ENCODE results near the gene IQGAP3.

IQGAP3 gene

DNA sequence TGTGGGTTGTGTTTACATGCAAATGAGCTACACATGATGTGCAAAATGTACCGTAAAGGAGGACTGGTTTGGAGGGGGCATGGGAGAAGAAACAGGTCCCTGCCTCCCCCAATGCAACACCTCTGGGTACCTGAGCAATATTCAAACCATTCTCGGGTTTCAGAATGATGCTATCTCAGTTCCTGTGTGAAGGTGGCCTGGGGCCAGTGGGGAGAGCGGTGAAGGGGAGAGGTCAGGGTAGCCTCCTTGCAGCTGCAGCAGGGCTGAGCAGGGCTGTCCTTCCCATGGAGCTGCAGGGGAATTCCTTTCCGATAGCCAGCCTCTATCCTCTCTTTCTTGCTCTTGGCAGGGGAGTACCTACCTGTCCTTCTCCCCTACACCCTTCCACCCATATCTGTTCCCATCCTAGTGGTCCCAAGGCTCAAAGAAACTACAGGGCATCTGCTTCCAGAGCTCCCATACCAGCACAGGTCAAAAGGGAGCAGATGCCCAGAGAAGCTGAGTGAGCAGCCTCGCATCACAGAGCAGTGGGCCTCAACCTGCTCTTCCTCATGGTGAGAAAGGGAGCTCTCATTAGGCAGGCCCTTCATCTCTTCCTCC is 83.7 kb downstream of the IQGAP3 start:
- DNase-seq (ENCODE audit: low read depth) = peak; percentile 75
- H3K4me3 ChIP-seq (ENCODE audit: low read depth, low read length) = peak overlapping the region; percentile 45

DNA sequence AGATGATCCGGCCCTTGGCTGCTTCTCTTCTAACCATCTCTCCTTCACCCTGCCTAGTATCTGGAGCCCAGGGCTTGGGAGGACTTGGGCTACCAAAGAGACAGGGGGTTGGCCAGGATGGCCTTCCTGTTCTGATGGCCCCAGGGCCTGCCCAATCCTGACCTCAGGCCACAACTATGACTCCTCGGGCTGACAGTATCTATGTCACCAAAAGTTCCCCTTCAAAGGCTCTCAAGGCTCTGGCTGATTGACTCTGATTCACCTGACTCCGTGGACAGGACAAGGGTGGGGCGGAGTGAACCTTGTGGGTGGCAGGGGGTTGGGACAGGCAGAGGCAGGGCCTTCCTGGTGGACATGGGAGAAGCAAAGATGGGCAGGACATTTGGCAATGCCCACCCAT is 84.5 kb downstream of the IQGAP3 start:
- TF ChIP-seq, protein P1, sequence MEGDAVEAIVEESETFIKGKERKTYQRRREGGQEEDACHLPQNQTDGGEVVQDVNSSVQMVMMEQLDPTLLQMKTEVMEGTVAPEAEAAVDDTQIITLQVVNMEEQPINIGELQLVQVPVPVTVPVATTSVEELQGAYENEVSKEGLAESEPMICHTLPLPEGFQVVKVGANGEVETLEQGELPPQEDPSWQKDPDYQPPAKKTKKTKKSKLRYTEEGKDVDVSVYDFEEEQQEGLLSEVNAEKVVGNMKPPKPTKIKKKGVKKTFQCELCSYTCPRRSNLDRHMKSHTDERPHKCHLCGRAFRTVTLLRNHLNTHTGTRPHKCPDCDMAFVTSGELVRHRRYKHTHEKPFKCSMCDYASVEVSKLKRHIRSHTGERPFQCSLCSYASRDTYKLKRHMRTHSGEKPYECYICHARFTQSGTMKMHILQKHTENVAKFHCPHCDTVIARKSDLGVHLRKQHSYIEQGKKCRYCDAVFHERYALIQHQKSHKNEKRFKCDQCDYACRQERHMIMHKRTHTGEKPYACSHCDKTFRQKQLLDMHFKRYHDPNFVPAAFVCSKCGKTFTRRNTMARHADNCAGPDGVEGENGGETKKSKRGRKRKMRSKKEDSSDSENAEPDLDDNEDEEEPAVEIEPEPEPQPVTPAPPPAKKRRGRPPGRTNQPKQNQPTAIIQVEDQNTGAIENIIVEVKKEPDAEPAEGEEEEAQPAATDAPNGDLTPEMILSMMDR (IDR thresholded peaks at IDR 0.05; ENCODE audit: low read depth, low read length, missing control alignments) = no peak
- no peak for DNase-seq (ENCODE audit: low read depth)
- peak overlapping the region; percentile 45 for H3K4me3 ChIP-seq (ENCODE audit: low read depth, low read length)

More for the DNA sequence above, 83.7 kb downstream of the IQGAP3 start:
- TF ChIP-seq, protein P1 (IDR thresholded peaks at IDR 0.05; ENCODE audit: low read depth, low read length, missing control alignments) = no peak

DNA sequence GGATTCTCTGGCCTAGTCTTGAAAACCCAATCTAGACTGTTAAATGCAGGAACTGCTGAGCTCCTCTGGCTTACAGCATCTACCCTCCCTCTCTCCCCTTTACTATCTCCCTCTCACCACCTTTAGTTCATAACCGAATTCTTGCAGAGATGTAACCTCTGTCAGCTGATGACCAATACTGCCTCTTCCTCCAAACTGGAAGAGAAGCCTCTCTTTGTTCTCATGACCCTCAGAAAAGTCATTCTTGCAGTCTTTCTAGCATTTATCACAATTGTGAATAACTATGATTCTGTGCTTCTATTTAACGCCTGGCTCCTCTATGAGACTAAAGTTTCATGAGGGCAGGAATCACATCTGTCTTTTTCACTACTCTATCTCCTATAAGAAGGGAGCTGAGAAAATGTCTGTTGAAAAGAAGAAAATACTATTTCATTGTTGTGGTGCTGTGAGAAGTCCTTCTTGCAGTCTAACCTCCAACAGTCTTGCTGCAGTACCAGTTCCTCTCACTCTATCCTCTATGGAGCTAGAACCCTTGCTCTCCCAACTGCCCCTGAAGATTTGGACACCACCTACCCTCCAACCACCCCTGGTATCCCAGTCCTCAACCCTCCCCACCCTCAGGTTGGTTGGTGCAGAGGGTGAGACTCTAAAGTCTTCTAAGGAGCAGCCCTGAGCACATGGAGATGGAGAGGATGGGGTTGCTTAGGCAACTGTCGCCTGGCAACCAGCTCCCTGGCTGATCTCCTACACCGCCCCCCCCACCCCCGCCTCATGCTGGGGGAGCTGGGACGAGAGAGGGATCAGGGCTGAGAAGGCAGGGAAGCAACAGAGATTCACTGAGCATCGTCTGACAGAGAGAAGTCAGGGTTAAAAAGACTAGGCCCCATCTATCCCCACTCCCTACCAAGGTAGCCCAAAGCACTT is 85.7 kb downstream of the IQGAP3 start:
- TF ChIP-seq, protein P1 (IDR thresholded peaks at IDR 0.05; ENCODE audit: low read depth, low read length, missing control alignments) = no peak

DNA sequence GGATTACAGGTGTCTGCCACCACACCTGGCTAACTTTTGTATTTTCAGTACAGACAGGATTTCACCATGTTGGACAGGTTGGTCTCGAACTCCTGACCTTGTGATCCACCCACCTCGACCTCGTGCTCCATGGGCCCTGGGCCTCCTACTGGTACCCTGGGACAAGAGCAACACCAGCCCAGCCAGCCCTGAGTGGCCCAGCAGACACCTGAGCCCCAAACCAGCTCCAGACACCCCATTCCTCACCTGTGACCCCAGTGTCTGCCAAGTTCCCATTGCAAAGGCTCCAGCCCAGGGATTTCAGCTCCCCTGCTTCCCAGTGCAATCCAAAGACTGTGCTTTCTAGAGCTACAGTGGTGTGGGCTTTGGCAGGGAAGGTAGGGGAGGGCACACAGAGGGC is 86.4 kb downstream of the IQGAP3 start:
- H3K4me3 ChIP-seq (ENCODE audit: low read depth, low read length) = no peak overlapping the region
- no peak for DNase-seq (ENCODE audit: low read depth)

More for the DNA sequence above, 85.7 kb downstream of the IQGAP3 start:
- H3K4me3 ChIP-seq (ENCODE audit: low read depth, low read length) = peak overlapping the region; percentile 45; the same call in 1 of the 2 replicates
- DNase-seq (ENCODE audit: low read depth) = no peak

DNA sequence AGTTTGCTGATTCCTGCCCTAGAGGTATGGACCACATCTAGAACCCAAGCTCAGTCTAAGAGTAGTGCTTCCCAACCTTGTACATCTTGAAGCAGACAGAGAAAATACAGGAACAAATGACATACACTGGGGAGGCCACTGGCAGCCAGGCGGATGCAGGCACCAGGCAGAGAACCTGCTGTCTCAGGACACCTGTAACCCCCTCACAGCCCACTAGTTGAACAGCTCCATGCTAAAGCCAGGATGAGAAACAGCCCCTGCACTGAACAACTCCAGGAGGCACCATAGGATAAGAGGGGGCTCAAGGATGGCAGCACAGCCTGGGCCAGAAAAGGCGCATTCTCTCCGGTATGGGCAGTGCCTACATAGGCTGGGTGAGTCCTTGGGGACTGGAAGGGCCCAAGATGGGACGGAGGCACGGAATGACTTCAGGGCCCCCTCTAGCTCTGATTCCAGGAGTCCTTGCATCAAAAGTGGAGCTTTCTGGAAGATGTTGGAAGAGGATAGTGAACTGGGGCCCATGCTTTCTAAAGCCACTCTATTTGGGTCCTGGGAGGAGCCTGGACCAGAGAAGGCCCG is 87.8 kb downstream of the IQGAP3 start:
- TF ChIP-seq, protein P1 (IDR thresholded peaks at IDR 0.05; ENCODE audit: low read depth, low read length, missing control alignments) = peak; percentile 1
- H3K4me3 ChIP-seq (ENCODE audit: low read depth, low read length) = no peak overlapping the region
- no peak for DNase-seq (ENCODE audit: low read depth)

More for the DNA sequence above, 86.4 kb downstream of the IQGAP3 start:
- TF ChIP-seq, protein P1 (IDR thresholded peaks at IDR 0.05; ENCODE audit: low read depth, low read length, missing control alignments) = no peak

DNA sequence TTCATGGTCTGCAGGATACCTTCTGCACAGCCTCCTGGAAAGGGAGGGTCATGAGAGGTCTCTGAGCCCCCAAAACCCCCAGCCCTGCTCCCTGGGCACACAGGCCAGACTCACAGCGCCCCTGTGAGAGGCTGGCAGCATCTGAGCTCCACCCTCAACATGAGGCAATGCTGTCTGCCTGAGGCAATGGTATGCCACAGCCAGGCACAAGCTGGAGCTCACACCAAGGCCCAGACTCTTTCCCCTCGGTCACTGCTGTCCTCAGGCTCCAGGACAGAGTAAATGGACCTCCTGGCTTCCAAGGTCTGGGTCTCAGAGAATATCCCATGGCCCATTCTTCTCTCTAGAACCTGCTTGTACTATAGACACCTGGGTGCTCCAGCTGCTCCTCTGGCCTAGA is 89.0 kb downstream of the IQGAP3 start:
- no peak for DNase-seq (ENCODE audit: low read depth)
- no peak overlapping the region for H3K4me3 ChIP-seq (ENCODE audit: low read depth, low read length)
- TF ChIP-seq, protein P1 (IDR thresholded peaks at IDR 0.05; ENCODE audit: low read depth, low read length, missing control alignments) = no peak

Data from GM12864 (cell line).